Activated T-helper 1 cell treated with anti-CD3 and anti-CD28 coated beads, Interleukin-12 subunit alpha, Interleukin-12 subunit beta, Interleukin-2, Interleukin-4 antibody, amounts not matched to agents 30 ng/mL and 10 ng/mL and 1 ng/mL, durations not matched to agents 14 hours and 24 hours and 36 hours (primary cell): ENCODE results near the gene OR5L1. TPM values are rescaled to one million over a fixed set of nuclear protein-coding genes. Genes with fewer than 3 reads are reported as not detected.

Source experiments
- DNase-seq: peaks from one replicate; pipeline ENCODE4 v3.0.0; 2021; ENCODE audit warnings: low spot score
- H3K27ac Mint-ChIP-seq: one replicate; pipeline ENCODE4 v1.8.0; 2021; ENCODE audit warnings: mild to moderate bottlenecking, mixed read lengths
- H3K27me3 Mint-ChIP-seq: one replicate; pipeline ENCODE4 v1.8.0; 2022; ENCODE audit warnings: mild to moderate bottlenecking, moderate library complexity, mixed read lengths; ENCODE audit not compliant: insufficient read depth
- H3K36me3 Mint-ChIP-seq: one replicate; pipeline ENCODE4 v1.8.0; 2021; ENCODE audit warnings: low read depth, mixed read lengths
- H3K4me1 Mint-ChIP-seq: one replicate; pipeline ENCODE4 v1.8.0; 2021; ENCODE audit warnings: low read depth, mixed read lengths
- H3K4me3 Mint-ChIP-seq: one replicate; pipeline ENCODE4 v1.8.0; 2021; ENCODE audit warnings: mild to moderate bottlenecking, moderate library complexity, mixed read lengths
- H3K9me3 Mint-ChIP-seq: one replicate; pipeline ENCODE4 v1.8.0; 2021; ENCODE audit warnings: mixed read lengths
- intact Hi-C: fragments of 100-400 bp; cut with micrococcal nuclease; formaldehyde crosslinking; loops from one replicate; pipeline ENCODE4 v1.15.1; 2024
- total RNA-seq: library from RNA; stranded (reverse); gene quantifications from 2 replicates; pipeline ENCODE4 v1.2.3, GENCODE V29; 2022

Gene OR5L1
- total RNA-seq, result not detected in 2 replicates

DNA sequence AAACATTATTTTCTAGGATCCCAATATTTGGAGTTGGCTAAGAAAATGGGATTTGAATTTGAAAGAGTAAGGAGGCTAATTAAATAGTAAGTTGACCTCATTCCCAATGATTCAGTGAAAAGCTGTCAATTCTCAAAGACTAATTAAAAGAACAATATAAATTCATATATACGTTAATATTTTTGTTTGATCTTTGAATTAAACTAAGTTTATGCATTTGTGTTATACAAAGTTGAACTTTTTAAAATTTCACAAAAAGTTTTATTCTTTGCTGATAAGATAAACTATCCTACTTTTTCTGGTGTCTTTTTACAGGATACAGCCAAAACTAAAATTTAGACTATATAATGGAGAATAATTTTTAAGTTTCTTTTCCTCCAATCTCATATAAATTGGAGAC is at the start of gene OR5L1:
OR5L1 (plus strand) TSS at position 301 of the 400 bp plus-strand sequence. CDS start 100 bp downstream, outside the sequence.
- Mint-ChIP-seq H3K9me3 (peaks cover 32% of the 10 kb centered on the region), H3K27ac (no peak within 1 kb of the TSS)

DNA sequence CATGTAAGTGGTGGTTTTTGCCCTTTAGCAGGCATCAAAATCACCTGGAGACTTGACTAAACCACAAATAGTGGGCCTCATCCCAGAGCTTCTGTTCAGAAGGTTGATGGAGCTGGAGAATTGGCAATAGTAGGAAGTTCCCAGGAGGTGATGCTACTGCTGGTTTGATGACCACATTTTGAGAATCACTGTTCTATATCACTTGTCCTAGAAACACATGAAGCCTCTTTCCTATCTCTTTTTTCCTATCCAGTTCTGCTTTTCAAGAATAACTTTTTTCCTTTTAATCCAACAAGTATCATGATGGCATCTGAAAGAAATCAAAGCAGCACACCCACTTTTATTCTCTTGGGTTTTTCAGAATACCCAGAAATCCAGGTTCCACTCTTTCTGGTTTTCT is 38.0 kb upstream of the OR5L1 start, which contains the start of gene OR5D13:
OR5D13 (plus strand) TSS at position 301 of the 400 bp plus-strand sequence; CDS start at position 301, 0 bp downstream.
- no peaks in the 10 kb centered on the region for H3K27me3 Mint-ChIP-seq
- no peak within 1 kb of the TSS for H3K4me3 Mint-ChIP-seq

More for the DNA sequence above, at the start of gene OR5L1:
- Mint-ChIP-seq H3K27me3 (no peaks in the 10 kb centered on the region), H3K4me1 (no peaks in the 10 kb centered on the region), H3K4me3 (no peak within 1 kb of the TSS), H3K36me3 (no peaks in the 10 kb centered on the region)
- intact Hi-C loops, result no loop called here
- DNase-seq, result no peak

DNA sequence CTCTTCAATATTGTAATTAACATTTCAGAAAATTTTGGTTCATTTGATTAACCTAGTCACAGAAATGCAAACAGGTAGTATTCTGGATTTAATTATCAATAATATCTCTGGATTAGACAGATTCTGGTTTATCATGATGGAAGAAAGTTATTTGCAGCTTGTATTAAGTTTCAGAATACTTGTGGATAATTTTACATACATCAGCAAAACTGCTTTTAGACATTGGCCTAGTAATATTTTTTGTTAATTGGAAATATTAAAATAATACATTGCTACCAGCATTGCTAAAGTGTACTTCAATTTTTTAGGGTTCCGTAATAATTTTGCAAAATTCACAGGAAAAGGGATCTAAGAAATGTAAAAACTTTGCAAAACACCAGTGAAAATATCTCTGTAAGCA is 19.6 kb upstream of the OR5L1 start:
- no peak for DNase-seq
- Mint-ChIP-seq H3K4me3 (no peak overlapping the region), H3K27me3 (no peaks in the 10 kb centered on the region), H3K27ac (no peak overlapping the region), H3K4me1 (no peaks in the 10 kb centered on the region), H3K36me3 (no peaks in the 10 kb centered on the region), H3K9me3 (peaks cover 15% of the 10 kb centered on the region)
- intact Hi-C loops, result no loop called here

More for the DNA sequence above, 38.0 kb upstream of the OR5L1 start, which contains the start of gene OR5D13:
- intact Hi-C loops, result no loop called here
- peaks cover 22% of the 10 kb centered on the region for H3K9me3 Mint-ChIP-seq
- no peak for DNase-seq
- no peaks in the 10 kb centered on the region for H3K4me1 Mint-ChIP-seq
- no peak within 1 kb of the TSS for H3K27ac Mint-ChIP-seq
- no peaks in the 10 kb centered on the region for H3K36me3 Mint-ChIP-seq

DNA sequence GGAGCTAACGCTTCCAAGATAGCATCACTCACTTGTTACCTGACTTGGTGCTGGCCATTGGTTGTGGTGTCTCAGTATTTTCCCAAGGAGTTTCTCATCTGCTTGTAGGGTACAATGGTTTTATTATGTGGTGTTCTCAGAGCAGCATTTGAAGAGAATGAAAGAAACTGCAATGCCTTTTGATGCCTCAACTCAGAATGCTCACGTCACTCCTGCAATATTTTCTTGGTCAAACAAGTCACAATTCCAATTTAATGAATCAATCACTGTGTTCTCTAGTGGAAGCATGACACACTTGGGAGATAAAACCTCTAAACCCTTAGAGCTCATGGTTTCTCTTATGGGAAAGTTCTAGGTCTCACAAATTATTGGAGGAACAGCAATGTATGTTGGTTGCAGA is 17.8 kb upstream of the OR5L1 start:
- no peak for DNase-seq
- Mint-ChIP-seq H3K9me3 (peaks cover 6% of the 10 kb centered on the region), H3K27me3 (no peaks in the 10 kb centered on the region), H3K36me3 (no peaks in the 10 kb centered on the region), H3K4me1 (no peaks in the 10 kb centered on the region), H3K27ac (no peak overlapping the region), H3K4me3 (no peak overlapping the region)
- intact Hi-C loops, result no loop called here

DNA sequence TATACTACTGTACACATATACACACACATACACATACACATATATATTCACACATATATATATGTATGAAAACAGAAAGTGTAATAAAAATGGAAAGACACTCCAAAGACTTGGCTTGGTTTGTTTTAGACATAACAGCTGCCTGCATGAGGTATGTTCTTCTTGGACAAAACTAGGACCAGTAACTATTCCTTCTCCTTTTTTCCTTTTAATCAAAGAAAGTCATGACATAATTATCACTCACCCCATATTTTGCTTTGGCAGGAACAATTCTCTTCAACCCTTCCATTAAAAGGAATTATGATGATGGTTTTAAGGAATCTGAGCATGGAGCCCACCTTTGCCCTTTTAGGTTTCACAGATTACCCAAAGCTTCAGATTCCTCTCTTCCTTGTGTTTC is 15.9 kb upstream of the OR5L1 start, which contains the start of gene OR5D14:
OR5D14 (plus strand) TSS at position 301 of the 400 bp plus-strand sequence; CDS start at position 301, 0 bp downstream.
- no peak within 1 kb of the TSS for H3K27ac Mint-ChIP-seq
- no peaks in the 10 kb centered on the region for H3K4me1 Mint-ChIP-seq
- no peaks in the 10 kb centered on the region for H3K27me3 Mint-ChIP-seq
- no peak for DNase-seq
- no peak within 1 kb of the TSS for H3K4me3 Mint-ChIP-seq
- intact Hi-C loops, result no loop called here
- H3K36me3 Mint-ChIP-seq, result no peaks in the 10 kb centered on the region
- peaks cover 16% of the 10 kb centered on the region for H3K9me3 Mint-ChIP-seq

DNA sequence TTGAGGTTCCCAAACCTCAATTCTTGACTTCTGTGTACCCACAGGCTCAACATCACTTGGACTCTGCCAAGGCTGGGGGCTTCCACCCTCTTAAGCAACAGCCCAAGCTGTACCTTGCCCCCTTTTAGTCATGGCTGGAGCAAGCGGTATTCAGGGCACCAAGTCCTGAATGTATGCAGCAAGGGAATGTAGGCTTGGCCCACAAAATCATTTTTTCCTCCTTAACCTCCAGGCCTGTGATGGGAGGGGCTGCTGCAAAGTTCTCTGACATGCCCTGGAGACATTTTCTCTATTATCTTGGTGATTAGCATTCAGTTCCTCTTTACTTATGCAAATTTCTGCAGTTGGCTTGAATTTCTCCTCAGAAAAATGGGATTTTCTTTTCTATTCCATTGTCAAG is 4.9 kb upstream of the OR5L1 start:
- Mint-ChIP-seq H3K36me3 (no peaks in the 10 kb centered on the region), H3K4me3 (no peak overlapping the region), H3K27me3 (no peaks in the 10 kb centered on the region), H3K27ac (no peak overlapping the region), H3K4me1 (no peaks in the 10 kb centered on the region), H3K9me3 (peaks cover 33% of the 10 kb centered on the region)
- intact Hi-C loops, result no loop called here
- no peak for DNase-seq

DNA sequence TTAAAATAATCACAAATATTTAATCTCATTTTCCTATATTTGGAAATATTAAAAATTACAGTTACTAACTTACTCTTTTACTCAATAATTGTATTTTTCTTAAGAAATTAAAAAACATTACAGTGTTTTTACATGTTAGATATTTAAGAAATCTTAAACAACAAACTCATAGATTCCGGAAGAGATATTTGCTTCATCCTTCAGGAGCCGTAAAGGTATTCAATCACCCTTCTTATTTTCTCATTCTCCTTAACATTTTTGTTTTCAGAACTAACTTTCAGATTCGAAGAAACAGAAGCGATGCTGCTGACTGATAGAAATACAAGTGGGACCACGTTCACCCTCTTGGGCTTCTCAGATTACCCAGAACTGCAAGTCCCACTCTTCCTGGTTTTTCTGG is 8.2 kb downstream of the OR5L1 start, which contains the start of gene OR5D18:
OR5D18 (plus strand) TSS at position 301 of the 400 bp plus-strand sequence; CDS start at position 301, 0 bp downstream.
- Mint-ChIP-seq H3K4me1 (no peaks in the 10 kb centered on the region), H3K9me3 (peaks cover 41% of the 10 kb centered on the region), H3K4me3 (no peak within 1 kb of the TSS), H3K36me3 (no peaks in the 10 kb centered on the region), H3K27ac (no peak within 1 kb of the TSS), H3K27me3 (no peaks in the 10 kb centered on the region)
- DNase-seq, result no peak
- intact Hi-C loops, result no loop called here

DNA sequence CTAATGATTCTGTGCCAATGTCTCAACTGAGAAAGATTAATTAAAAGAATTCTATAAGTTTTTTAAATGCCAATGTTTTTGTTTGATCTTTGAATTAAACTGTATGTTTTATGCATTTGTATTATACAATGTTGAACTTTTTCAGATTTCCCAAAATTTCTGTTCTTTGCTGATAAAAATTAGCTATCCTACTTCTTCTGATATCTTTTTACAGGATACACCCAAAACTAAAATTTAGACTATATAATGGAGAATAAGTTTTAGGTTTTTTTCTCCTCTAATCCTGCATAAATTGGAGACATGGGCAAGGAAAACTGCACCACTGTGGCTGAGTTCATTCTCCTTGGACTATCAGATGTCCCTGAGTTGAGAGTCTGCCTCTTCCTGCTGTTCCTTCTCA is 15.8 kb downstream of the OR5L1 start, which contains the start of gene OR5L2:
OR5L2 (plus strand) TSS at position 301 of the 400 bp plus-strand sequence; CDS start at position 301, 0 bp downstream.
- Mint-ChIP-seq H3K27me3 (no peaks in the 10 kb centered on the region), H3K36me3 (no peaks in the 10 kb centered on the region), H3K4me1 (no peaks in the 10 kb centered on the region), H3K9me3 (peaks cover 25% of the 10 kb centered on the region), H3K4me3 (no peak within 1 kb of the TSS), H3K27ac (no peak within 1 kb of the TSS)
- intact Hi-C loops, result no loop called here
- DNase-seq, result no peak

DNA sequence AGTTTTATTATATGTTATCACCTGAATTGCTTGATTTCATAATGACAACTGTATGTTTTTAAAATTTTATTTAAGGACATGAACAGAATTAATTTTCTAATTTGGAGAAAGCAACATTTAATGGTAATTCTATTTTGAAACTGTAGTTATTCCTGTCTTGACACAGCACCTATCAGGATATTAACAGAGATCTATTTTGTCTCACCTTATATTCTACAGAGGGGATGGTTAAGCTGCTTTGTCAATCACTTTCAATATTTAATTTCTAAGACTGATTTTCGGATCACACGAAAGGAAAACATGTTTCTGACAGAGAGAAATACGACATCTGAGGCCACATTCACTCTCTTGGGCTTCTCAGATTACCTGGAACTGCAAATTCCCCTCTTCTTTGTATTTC is 27.3 kb downstream of the OR5L1 start, which contains the start of gene OR5D16:
OR5D16 (plus strand) TSS at position 301 of the 400 bp plus-strand sequence; CDS start at position 301, 0 bp downstream.
- Mint-ChIP-seq H3K27ac (no peak within 1 kb of the TSS), H3K9me3 (peaks cover 14% of the 10 kb centered on the region)
- intact Hi-C loops, result no loop called here

DNA sequence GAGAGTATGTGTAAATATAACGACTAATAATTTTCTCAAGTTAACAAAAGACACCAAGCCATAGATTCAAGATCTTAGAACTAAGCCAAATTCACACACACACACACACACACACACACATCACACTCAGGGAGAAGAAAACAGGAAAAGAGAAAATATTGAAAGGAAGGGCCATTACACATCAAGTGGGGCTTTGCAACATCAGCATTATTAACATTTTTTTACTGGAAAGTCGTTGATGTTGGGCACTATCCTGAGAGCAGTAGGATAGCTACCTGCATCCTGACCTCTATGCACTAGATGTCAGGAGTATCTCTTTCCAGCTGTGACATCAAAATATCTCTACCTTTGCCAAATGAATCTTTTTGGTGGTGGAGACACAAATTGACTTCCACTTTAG is 36.3 kb downstream of the OR5L1 start:
- no peaks in the 10 kb centered on the region for H3K4me1 Mint-ChIP-seq
- no peaks in the 10 kb centered on the region for H3K36me3 Mint-ChIP-seq
- intact Hi-C loops, result no loop called here
- H3K4me3 Mint-ChIP-seq, result no peak overlapping the region
- H3K9me3 Mint-ChIP-seq, result peaks cover 22% of the 10 kb centered on the region
- H3K27me3 Mint-ChIP-seq, result no peaks in the 10 kb centered on the region
- no peak for DNase-seq
- no peak overlapping the region for H3K27ac Mint-ChIP-seq

More for the DNA sequence above, 27.3 kb downstream of the OR5L1 start, which contains the start of gene OR5D16:
- H3K4me1 Mint-ChIP-seq, result no peaks in the 10 kb centered on the region
- no peak within 1 kb of the TSS for H3K4me3 Mint-ChIP-seq
- no peak for DNase-seq
- H3K36me3 Mint-ChIP-seq, result no peaks in the 10 kb centered on the region
- H3K27me3 Mint-ChIP-seq, result no peaks in the 10 kb centered on the region

DNA sequence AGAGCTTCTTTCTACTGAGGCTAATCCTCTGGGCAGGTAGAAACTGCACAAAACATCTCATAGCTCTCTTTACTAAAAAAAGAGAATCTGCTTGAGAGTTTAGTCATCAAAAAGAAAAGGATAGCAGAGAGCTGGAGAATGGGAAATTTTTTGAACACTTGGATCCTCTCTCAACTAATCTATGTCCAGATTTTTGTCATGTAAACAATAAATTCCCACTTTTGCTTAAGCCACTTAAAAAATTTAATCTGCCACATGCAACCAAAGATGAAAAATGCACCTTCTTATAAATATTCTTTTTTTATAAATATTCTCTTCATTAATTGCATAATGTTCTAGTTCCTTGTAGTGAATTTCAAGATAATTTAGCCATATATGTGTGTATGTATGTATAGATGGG is 37.9 kb downstream of the OR5L1 start:
- H3K4me1 Mint-ChIP-seq, result no peaks in the 10 kb centered on the region
- H3K36me3 Mint-ChIP-seq, result no peaks in the 10 kb centered on the region
- H3K27ac Mint-ChIP-seq, result no peak overlapping the region
- intact Hi-C loops, result no loop called here
- no peak for DNase-seq
- H3K9me3 Mint-ChIP-seq, result peaks cover 22% of the 10 kb centered on the region
- no peak overlapping the region for H3K4me3 Mint-ChIP-seq
- H3K27me3 Mint-ChIP-seq, result no peaks in the 10 kb centered on the region

DNA sequence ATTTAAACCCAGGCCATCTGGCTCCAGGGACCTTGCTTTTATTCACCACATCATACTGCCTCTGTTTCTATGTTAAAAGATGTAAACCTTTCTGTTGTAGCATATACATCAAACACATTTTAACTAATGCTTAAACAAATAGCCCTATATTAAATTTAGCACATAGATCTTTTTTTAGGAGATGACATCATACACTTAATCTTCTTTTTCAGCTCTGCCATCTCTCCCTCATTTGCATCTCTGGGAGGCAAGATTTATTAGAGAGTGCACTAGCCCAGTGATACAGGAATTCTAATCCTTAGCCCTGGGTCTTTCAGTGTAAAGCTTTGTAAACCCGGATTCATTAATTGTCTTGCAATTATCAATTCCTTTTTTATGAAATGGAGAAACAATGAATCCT is 41.0 kb downstream of the OR5L1 start:
- H3K27me3 Mint-ChIP-seq, result no peaks in the 10 kb centered on the region
- H3K4me3 Mint-ChIP-seq, result no peak overlapping the region
- intact Hi-C loops, result no loop called here
- peaks cover 5% of the 10 kb centered on the region for H3K9me3 Mint-ChIP-seq
- DNase-seq, result no peak
- no peaks in the 10 kb centered on the region for H3K36me3 Mint-ChIP-seq
- H3K27ac Mint-ChIP-seq, result no peak overlapping the region
- H3K4me1 Mint-ChIP-seq, result no peaks in the 10 kb centered on the region

DNA sequence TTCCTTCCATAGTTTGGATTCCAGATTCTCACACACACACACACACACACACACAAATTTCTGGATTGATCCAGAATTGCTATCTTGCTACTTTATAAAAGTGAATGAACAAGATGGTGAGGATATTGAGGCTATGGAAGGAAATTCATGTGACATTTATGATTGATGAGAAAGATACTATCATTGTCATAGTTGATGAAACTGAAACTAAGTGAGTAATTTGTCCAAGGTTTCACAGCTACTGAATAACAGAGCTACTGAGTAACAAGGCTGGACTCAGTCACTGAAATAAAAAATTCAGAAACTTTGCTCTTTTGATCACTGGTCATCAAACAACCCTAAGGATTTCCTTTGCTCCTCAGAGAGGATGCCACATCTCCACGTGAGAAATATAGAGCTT is 43.5 kb downstream of the OR5L1 start:
- Mint-ChIP-seq H3K9me3 (peaks cover 12% of the 10 kb centered on the region), H3K4me3 (no peak overlapping the region), H3K4me1 (no peaks in the 10 kb centered on the region), H3K27ac (no peak overlapping the region), H3K27me3 (no peaks in the 10 kb centered on the region), H3K36me3 (no peaks in the 10 kb centered on the region)
- DNase-seq, result no peak
- intact Hi-C loops, result no loop called here
